NB4 (cell line): ENCODE data around the gene MIA3.
"Not testable (repeated sequence)": the region's sequence is repeated elsewhere in the genome, so short reads cannot be mapped to it uniquely, and the experiment has no call there.

Source experiments
- DNase-seq: peaks from one replicate; pipeline ENCODE4 v3.0.0; 2010; ENCODE audit warnings: low read depth
- H3K4me3 ChIP-seq: one replicate; pipeline ENCODE4 v1.5.1; 2011; ENCODE audit warnings: mild to moderate bottlenecking, low read depth, low read length, moderate library complexity
- MYC ChIP-seq: IDR thresholded peaks from 2 replicates; pipeline ENCODE4 v1.6.1; 2011; ENCODE audit warnings: low read depth, low read length
- POLR2A ChIP-seq: IDR thresholded peaks from 2 replicates; pipeline ENCODE4 v1.6.1; 2011; ENCODE audit warnings: mild to moderate bottlenecking; ENCODE audit not compliant: insufficient read length; ENCODE audit errors: extremely low read depth
- TF ChIP-seq, protein P1 (sequence below): IDR thresholded peaks from 2 replicates; pipeline ENCODE4 v1.6.1; 2011; ENCODE audit warnings: low read depth, low read length
- TF ChIP-seq, protein P2 (sequence below): IDR thresholded peaks from one replicate; pipeline ENCODE4 v1.5.1; 2012; ENCODE audit warnings: low read depth, low read length

MIA3 gene

DNA sequence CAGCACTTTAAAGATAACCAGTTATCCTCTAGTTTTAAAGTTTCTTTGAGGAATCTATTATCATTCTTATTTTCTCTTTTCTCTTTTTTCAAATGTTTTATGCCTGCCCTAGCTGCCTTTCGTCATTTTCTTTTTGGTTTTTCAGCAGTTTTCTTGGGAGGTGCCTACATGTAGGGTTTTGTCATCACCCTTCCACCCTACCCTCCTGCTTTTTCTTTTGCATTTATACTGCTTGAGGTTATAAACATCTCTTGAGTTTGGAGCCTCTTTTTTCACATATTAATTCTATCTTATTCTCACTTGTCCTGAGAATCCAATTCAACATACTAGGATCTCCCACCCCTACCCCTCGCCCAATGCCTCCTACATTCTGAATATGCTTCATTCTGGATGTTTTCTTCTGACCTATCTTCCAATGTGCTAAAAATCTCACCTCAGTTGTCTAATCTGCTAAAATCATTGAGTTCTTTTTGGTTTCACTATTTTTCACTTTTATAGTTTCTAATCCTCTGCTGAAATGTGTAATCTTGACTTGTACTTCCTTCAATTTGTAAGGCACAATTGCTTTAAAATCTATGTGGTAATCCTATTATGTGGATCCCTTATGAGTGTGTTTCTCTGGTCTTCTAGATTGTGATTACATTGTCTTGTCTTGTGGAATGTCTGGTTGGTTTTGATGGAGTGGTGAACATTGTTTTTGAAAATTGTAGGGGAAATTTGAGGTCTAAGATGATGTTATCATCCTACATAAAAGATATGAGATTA lies 38.7 kb downstream of the MIA3 start:
- H3K4me3 ChIP-seq, result no peak overlapping the region
- DNase-seq, result no peak
- TF ChIP-seq, protein P1, sequence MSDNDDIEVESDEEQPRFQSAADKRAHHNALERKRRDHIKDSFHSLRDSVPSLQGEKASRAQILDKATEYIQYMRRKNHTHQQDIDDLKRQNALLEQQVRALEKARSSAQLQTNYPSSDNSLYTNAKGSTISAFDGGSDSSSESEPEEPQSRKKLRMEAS, result no peak
- TF ChIP-seq POLR2A (no peak), MYC (no peak)
- TF ChIP-seq, protein P2, sequence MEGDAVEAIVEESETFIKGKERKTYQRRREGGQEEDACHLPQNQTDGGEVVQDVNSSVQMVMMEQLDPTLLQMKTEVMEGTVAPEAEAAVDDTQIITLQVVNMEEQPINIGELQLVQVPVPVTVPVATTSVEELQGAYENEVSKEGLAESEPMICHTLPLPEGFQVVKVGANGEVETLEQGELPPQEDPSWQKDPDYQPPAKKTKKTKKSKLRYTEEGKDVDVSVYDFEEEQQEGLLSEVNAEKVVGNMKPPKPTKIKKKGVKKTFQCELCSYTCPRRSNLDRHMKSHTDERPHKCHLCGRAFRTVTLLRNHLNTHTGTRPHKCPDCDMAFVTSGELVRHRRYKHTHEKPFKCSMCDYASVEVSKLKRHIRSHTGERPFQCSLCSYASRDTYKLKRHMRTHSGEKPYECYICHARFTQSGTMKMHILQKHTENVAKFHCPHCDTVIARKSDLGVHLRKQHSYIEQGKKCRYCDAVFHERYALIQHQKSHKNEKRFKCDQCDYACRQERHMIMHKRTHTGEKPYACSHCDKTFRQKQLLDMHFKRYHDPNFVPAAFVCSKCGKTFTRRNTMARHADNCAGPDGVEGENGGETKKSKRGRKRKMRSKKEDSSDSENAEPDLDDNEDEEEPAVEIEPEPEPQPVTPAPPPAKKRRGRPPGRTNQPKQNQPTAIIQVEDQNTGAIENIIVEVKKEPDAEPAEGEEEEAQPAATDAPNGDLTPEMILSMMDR, result no peak

DNA sequence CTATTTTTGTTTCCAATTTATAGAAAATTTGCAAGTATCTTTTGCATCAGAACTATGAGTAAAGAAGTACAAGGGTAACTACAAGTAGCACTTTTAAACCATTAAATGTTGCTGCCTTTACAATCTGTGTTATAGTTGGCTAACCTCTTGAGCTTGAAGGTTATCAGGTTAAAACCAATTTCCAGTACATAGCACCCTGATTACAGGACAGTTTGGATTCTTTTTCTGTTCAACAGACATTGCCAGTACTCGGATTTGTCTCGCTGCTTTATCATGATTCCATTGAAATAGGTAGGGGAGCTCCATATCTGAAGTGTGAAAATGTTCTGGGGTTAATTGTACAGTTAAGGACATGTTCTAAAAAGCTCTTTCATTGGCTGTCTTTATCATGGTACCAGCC lies 40.0 kb downstream of the MIA3 start:
- TF ChIP-seq POLR2A (no peak), MYC (no peak)
- TF ChIP-seq, protein P2, result no peak
- TF ChIP-seq, protein P1, result no peak

DNA sequence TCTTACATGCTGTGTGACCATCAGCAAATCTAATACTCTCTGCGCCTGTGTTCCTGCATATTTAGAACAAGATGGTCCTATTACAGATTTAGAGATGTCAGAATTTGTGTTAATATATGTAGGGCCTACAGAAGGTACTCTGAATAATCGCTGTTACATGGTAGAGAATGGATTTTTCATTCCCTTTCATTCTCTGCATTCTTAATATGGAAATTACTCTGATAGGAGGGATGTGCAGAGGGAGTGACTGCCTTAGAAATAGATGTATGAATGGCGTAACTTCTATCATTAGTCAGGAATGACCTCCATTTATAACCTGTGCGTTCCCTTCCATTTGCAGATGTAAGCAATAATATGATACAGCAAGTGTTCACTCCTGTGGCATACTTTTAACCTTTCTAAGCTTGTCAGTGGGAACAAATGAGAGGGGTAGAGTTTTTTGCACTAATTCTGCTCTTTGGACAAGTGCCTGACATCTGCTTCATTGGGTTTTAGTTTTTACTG lies 45.6 kb downstream of the MIA3 start:
- TF ChIP-seq, protein P2, result no peak
- no peak for TF ChIP-seq MYC
- TF ChIP-seq POLR2A, result no peak
- TF ChIP-seq, protein P1, result no peak
- no peak overlapping the region for H3K4me3 ChIP-seq
- DNase-seq, result no peak

More for the DNA sequence above, 40.0 kb downstream of the MIA3 start:
- no peak for DNase-seq
- no peak overlapping the region for H3K4me3 ChIP-seq

DNA sequence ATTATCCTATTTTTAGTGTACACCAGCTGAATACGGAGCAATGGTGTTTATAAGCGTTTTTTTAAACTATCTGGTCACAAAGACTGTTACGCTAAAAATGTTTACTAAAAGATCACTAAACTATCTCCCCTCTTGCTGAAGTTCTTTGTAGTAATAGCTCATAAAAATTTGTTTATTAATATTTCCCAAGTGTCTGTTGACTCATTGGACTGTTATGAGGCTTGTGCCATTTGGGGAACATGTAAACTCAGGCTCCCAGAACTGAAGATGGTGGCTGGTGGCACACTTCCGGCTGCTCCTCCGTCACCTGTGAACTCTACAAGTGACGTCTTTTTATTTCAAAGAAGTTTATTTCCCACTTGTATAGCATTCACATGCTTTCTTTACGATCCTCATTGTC lies 48.1 kb downstream of the MIA3 start:
- H3K4me3 ChIP-seq, result no peak overlapping the region
- no peak for DNase-seq
- no peak for TF ChIP-seq MYC
- TF ChIP-seq, protein P1, result no peak
- TF ChIP-seq, protein P2, result no peak
- TF ChIP-seq POLR2A, result no peak

DNA sequence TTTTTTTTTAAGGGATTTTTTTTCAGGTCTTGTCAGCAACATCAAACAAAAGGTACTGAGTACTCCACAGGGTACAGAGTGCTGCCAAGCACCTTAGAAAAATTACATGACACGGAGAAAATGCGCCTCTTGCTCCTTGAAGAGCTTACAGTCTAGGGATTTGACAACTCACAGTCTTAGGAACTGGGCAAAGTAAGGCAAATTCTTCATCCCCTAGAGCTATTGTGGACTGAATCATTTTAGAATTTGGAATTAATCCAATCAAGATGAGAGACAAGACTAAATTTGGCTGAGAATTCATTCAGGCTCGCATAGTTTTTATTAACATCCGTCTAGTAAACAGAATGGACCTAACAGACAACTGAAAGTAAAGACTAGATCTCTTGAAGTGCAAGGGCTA lies 50.3 kb downstream of the MIA3 start:
- not testable (repeated sequence) for DNase-seq, H3K4me3 ChIP-seq

DNA sequence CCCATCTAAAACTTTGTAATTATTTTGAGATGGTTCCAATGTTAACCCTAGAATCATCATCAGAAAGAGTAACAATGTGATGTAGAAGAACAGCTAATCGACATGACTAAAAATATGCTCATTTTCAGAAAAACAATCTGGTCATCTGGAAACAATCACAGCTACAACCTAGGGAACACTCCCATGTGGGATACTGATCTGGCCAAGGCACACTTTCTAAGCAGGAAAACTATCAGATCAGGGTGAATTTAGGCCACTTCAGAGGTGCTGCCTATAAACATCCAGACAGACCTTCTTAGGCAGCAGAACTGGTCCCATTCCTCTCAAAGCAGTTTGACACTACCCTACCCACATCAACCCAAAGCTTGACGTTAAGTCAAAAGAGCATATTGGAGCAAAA lies 51.2 kb downstream of the MIA3 start:
- DNase-seq, H3K4me3 ChIP-seq: not testable (repeated sequence)

DNA sequence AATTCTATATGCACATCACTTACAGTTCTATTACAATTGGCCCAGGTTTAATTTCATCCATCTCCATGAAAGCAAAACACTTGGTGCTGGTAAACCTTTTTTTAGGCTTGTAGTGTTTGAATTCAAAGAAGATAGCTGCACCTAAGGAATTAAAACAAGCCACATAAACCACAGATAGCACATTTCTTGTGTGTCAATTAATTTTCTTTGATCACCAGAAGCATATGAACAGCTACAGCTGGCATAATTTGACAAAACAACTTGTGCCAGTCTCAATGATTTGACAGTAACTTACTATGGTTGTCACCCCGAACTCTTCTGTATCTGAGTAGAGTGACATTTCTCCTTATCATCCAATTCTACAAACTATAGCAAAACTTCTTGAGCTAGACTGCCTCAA lies 52.2 kb downstream of the MIA3 start:
- TF ChIP-seq MYC (no peak), POLR2A (no peak)
- TF ChIP-seq, protein P1, result no peak
- TF ChIP-seq, protein P2, result no peak
- DNase-seq, result no peak
- H3K4me3 ChIP-seq, result no peak overlapping the region
